ENCODE data around the gene EPS8L3. TPM values are rescaled to one million over a fixed set of nuclear protein-coding genes. Genes with fewer than 3 reads are reported as not detected.

EPS8L3 gene
- total and polyA plus RNA-seq, 12 donors, result 0.08 to 0.32 TPM; not detected in 10

GRCh38 chr1:109740615-109741373 lies 22.9 kb downstream of the EPS8L3 start, which contains the start of gene GSTM3:
Gene GSTM3 (minus strand): TSS chr1:109741038. CDS start chr1:109740287, 751 bp downstream.
- H3K9me3 ChIP-seq (replicated peaks in 1 of 3), result no peaks in the 10 kb centered on the region
- intact Hi-C loops (cut with DNase I), result no loop called here
- peak within 1 kb of the TSS in 3 of 5 donors; percentile 53 to 77 (median 70) for H3K27ac ChIP-seq
- H3K36me3 ChIP-seq (replicated peaks in 1 of 2), result peaks cover 0 to 17% of the 10 kb centered on the region in 2 donors
- TF ChIP-seq POLR2A (IDR thresholded peaks at IDR 0.05) (no peak), CTCF (IDR thresholded peaks at IDR 0.05) (no peak)
- peak in 1 of 7 donors; percentile 50 for DNase-seq
- 2 to 12% (median 5%) methylated on average over 10 of the region's 10 CpGs for WGBS, 4 donors
- peaks cover 0 to 18% of the 10 kb centered on the region in 2 donors for H3K4me1 ChIP-seq (replicated peaks in 1 of 2)
- H3K4me3 ChIP-seq, result peak within 1 kb of the TSS; percentile 2 to 82 (median 36)
- H3K27me3 ChIP-seq, result no peaks in the 10 kb centered on the region

- 0 to 1% (median 1%) methylated on average over 9 to 86 of the region's 86 CpGs for WGBS, 4 donors
- Histone ChIP-seq H3K4me1 (replicated peaks in 1 of 2) (peaks cover 0 to 18% of the 10 kb centered on the region in 2 donors), H3K4me3 (peak overlapping the region; percentile 2 to 82 (median 36)), H3K27me3 (no peaks in the 10 kb centered on the region), H3K9me3 (replicated peaks in 1 of 3) (no peaks in the 10 kb centered on the region), H3K27ac (peak overlapping the region in 3 of 5 donors; percentile 53 to 77 (median 70)), H3K36me3 (replicated peaks in 1 of 2) (peaks cover 0 to 20% of the 10 kb centered on the region in 2 donors)
- TF ChIP-seq CTCF (IDR thresholded peaks at IDR 0.05) (no peak), POLR2A (IDR thresholded peaks at IDR 0.05) (peak; percentile 70 to 87)
- intact Hi-C loops (cut with DNase I), result no loop called here
- peak; percentile 55 to 89 (median 78) for DNase-seq
These were observed 23.7 kb downstream of the EPS8L3 start for GRCh38 chr1:109739738-109740614.

- Histone ChIP-seq H3K36me3 (replicated peaks in 1 of 2) (peaks cover 0 to 22% of the 10 kb centered on the region in 2 donors), H3K9me3 (replicated peaks in 1 of 3) (no peaks in the 10 kb centered on the region), H3K4me3 (no peak overlapping the region), H3K4me1 (replicated peaks in 1 of 2) (no peaks in the 10 kb centered on the region), H3K27ac (no peak overlapping the region), H3K27me3 (no peaks in the 10 kb centered on the region)
- TF ChIP-seq CTCF (IDR thresholded peaks at IDR 0.05) (no peak), POLR2A (IDR thresholded peaks at IDR 0.05) (no peak)
- intact Hi-C loops (cut with DNase I), result no loop called here
- DNase-seq, result no peak
- 80 to 91% (median 89%) methylated on average over 4 of the region's 4 CpGs for WGBS, 4 donors
These were observed 30.4 kb downstream of the EPS8L3 start for GRCh38 chr1:109733236-109733870.
